ENCODE measurements around the gene SESTD1.

DNA sequence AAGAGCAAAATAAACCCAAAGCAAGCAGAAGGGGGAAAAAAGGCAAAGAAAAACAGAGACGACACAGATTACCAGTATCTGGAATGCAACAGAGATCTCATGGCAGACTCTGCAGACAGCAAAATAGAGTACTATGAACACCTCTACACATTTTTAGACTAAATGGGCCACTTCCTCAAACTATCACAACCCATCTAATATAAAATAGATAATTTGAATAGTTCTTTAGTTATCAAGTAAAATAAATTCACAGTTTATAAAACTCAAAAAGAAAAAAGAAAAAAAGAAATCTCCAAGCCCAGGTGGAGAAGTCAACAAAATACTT is 16.6 kb downstream of the SESTD1 start:
- TF ChIP-seq, protein P1, sequence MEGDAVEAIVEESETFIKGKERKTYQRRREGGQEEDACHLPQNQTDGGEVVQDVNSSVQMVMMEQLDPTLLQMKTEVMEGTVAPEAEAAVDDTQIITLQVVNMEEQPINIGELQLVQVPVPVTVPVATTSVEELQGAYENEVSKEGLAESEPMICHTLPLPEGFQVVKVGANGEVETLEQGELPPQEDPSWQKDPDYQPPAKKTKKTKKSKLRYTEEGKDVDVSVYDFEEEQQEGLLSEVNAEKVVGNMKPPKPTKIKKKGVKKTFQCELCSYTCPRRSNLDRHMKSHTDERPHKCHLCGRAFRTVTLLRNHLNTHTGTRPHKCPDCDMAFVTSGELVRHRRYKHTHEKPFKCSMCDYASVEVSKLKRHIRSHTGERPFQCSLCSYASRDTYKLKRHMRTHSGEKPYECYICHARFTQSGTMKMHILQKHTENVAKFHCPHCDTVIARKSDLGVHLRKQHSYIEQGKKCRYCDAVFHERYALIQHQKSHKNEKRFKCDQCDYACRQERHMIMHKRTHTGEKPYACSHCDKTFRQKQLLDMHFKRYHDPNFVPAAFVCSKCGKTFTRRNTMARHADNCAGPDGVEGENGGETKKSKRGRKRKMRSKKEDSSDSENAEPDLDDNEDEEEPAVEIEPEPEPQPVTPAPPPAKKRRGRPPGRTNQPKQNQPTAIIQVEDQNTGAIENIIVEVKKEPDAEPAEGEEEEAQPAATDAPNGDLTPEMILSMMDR (IDR thresholded peaks at IDR 0.05): no peak
- TF ChIP-seq POLR2A (IDR thresholded peaks at IDR 0.05): no peak
